ENCODE measurements around the gene LYPLA2.

LYPLA2 gene

DNA sequence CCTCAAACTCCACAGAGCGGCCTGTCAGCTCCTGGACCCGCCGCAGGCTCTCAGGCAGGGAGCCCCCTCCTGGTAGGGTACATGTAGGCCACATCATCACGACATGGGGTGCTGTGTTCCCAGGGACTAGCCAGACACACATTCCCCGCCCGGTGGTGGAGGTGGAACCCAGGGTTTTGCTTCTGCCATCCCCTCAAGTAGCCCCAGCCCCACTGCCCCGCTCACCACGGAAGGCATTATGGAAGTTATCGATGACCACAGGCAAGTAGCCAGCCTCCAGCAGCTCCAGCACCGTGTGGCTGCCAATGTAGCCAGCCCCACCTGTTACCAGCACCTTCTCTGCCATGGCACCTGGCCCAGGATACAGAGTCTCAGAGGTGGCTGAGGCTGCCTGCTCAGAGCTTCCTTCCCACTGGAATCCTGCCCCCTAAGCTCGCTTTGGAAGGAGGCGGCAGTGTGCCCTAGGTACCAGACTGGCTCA lies 7.8 kb downstream of the LYPLA2 start:
- TF ChIP-seq CEBPB (IDR thresholded peaks at IDR 0.05): no peak
- no peak for TF ChIP-seq NFIC (IDR thresholded peaks at IDR 0.05)
- no peak for TF ChIP-seq TEAD4 (IDR thresholded peaks at IDR 0.05)
- TF ChIP-seq, protein P1, sequence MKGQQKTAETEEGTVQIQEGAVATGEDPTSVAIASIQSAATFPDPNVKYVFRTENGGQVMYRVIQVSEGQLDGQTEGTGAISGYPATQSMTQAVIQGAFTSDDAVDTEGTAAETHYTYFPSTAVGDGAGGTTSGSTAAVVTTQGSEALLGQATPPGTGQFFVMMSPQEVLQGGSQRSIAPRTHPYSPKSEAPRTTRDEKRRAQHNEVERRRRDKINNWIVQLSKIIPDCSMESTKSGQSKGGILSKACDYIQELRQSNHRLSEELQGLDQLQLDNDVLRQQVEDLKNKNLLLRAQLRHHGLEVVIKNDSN (IDR thresholded peaks at IDR 0.05): no peak
- TF ChIP-seq RAD21 (IDR thresholded peaks at IDR 0.05; ENCODE audit: low read depth): no peak
- TF ChIP-seq EP300 (IDR thresholded peaks at IDR 0.05; ENCODE audit: borderline replicate concordance): no peak
- TF ChIP-seq FOXM1 (IDR thresholded peaks at IDR 0.05; ENCODE audit: borderline replicate concordance, low read depth): no peak
- no peak for TF ChIP-seq CREB1 (IDR thresholded peaks at IDR 0.05; ENCODE audit: low read depth)
- no peak for TF ChIP-seq EGR1 (IDR thresholded peaks at IDR 0.05)
- TF ChIP-seq, protein P2, sequence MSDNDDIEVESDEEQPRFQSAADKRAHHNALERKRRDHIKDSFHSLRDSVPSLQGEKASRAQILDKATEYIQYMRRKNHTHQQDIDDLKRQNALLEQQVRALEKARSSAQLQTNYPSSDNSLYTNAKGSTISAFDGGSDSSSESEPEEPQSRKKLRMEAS (IDR thresholded peaks at IDR 0.05): no peak
- TF ChIP-seq, protein P3, sequence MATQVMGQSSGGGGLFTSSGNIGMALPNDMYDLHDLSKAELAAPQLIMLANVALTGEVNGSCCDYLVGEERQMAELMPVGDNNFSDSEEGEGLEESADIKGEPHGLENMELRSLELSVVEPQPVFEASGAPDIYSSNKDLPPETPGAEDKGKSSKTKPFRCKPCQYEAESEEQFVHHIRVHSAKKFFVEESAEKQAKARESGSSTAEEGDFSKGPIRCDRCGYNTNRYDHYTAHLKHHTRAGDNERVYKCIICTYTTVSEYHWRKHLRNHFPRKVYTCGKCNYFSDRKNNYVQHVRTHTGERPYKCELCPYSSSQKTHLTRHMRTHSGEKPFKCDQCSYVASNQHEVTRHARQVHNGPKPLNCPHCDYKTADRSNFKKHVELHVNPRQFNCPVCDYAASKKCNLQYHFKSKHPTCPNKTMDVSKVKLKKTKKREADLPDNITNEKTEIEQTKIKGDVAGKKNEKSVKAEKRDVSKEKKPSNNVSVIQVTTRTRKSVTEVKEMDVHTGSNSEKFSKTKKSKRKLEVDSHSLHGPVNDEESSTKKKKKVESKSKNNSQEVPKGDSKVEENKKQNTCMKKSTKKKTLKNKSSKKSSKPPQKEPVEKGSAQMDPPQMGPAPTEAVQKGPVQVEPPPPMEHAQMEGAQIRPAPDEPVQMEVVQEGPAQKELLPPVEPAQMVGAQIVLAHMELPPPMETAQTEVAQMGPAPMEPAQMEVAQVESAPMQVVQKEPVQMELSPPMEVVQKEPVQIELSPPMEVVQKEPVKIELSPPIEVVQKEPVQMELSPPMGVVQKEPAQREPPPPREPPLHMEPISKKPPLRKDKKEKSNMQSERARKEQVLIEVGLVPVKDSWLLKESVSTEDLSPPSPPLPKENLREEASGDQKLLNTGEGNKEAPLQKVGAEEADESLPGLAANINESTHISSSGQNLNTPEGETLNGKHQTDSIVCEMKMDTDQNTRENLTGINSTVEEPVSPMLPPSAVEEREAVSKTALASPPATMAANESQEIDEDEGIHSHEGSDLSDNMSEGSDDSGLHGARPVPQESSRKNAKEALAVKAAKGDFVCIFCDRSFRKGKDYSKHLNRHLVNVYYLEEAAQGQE (IDR thresholded peaks at IDR 0.05; ENCODE audit: low read depth): no peak
- no peak for TF ChIP-seq YY1 (IDR thresholded peaks at IDR 0.05; ENCODE audit: low read depth)
- no peak for TF ChIP-seq ZBTB7A (IDR thresholded peaks at IDR 0.05; ENCODE audit: low read depth)

DNA sequence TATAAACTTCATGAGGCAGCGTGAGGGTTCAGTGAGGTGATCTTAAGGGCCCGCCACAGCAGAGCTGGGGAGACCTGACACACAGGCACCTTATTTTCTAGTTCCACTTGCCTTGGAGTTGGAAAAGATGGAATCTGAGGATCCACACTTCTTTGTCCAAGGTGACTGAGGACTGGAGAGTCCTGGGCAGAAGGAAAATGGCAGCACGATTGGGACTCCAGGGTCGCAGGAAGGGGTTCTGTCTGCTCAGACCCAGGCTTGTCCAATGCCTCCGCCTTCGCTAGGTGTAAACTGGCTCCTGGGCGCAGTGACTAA lies 8.3 kb downstream of the LYPLA2 start:
- no peak for TF ChIP-seq CREB1 (IDR thresholded peaks at IDR 0.05; ENCODE audit: low read depth)
- no peak for TF ChIP-seq TCF12 (IDR thresholded peaks at IDR 0.05; ENCODE audit: low read depth)

DNA sequence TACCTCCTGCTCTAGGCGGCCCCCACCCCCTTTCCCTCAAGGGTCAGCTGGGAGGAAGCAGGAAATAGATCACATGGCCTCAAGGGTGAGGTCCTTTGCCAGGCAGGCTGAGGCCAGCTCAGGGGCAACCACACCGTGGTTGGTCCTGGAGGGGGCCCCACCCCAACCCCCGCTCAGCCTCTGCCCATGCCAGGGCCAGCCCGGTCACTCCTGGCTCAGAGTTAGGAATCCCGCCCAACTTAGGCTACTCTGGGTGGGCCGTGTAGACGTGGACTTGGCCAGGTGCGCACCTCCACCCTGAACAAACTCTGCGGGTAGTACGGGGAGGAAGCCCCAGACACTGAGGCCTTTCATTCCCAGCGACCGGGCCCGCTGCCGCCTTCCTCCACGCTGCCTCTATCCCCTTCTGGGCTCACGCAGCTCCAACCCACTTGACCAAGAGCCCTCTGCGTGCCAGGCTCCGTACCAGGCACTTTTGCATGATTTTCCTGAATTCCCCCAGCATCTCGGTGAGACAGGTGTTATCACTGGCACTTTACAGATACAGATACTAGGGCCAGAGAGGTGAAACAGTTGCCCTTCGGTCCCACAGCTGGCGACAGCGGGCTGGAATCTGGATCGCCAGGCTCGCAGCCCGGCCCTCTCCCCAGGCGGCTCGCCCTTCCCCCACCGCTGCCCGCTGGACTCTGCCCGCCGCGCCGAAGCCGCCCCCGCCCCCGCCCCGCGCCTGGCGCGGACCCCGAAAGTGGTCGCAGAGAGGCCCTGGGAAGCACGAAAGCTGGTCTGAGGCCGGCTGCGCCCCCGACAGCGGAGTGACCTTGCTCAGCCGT lies 8.8 kb downstream of the LYPLA2 start:
- no peak for TF ChIP-seq TCF12 (IDR thresholded peaks at IDR 0.05; ENCODE audit: low read depth)
- TF ChIP-seq CREB1 (IDR thresholded peaks at IDR 0.05; ENCODE audit: low read depth): no peak
- TF ChIP-seq NFIC (IDR thresholded peaks at IDR 0.05): no peak
- TF ChIP-seq EGR1 (IDR thresholded peaks at IDR 0.05): peak; percentile 46; the same call in 1 of the 2 replicates
- no peak for TF ChIP-seq RAD21 (IDR thresholded peaks at IDR 0.05; ENCODE audit: low read depth)
- TF ChIP-seq, protein P1 (IDR thresholded peaks at IDR 0.05): peak; percentile 73

DNA sequence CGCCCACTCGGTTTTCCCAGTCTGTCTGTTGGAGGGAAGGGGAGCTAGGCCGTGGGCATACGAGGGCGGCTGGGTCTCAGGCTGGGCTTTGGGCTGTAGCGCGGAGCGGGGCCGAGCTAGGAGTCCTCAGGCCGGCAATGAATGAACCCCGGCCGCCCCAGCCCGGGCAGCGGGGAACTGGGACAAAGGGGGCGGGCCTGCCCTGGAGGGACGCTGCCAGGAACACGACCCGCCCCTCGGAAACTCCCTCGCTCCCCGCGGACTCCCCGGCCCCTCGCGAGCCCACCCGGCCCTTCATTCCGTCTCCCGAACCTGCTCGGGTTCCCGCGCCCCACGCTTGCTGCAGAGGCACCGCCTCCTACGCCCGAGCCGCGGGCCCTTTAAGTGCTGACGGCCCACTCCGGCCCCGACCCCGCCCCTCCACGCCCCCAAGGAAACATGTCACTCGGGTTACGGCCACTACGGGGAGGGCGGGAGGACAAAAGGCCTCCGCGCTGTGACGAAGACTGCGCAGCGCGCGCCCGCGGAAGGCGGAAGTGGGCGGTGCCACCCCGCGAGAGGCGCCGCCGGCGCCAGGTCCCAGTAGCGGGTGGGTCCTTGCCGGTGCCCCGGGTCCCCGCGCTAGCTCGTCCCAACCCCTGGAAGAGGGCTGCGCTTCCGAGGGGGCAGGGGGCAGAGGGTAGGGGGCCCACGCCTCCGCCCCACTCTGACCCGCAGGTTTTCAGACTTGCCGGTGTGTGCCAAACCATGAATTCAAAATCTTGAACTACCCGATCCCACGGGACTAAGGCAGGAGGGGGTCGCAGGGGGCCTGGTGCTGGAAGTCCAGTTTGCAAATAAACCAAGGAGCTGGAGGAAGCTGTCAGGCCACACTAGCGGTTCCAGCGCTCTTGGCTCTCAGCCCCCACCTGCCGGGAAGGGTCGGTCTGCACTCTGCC lies 9.7 kb downstream of the LYPLA2 start, which contains the start of gene GALE:
TSS of gene GALE (minus strand) at position 355 of the 938 bp plus-strand sequence. CDS start 1,747 bp downstream, outside the sequence.
- TF ChIP-seq CEBPB (IDR thresholded peaks at IDR 0.05) (no peak), FOXM1 (IDR thresholded peaks at IDR 0.05; ENCODE audit: borderline replicate concordance, low read depth) (no peak), TEAD4 (IDR thresholded peaks at IDR 0.05) (peak; percentile 56; the same call in 1 of the 2 replicates), NFIC (IDR thresholded peaks at IDR 0.05) (peak; percentile 32), ZBTB7A (IDR thresholded peaks at IDR 0.05; ENCODE audit: low read depth) (no peak; the same call in none of the 2 replicates), EGR1 (IDR thresholded peaks at IDR 0.05) (peak; percentile 58; the same call in 1 of the 2 replicates), CREB1 (IDR thresholded peaks at IDR 0.05; ENCODE audit: low read depth) (peak; percentile 83), TCF12 (IDR thresholded peaks at IDR 0.05; ENCODE audit: low read depth) (peak; percentile 57; the same call in 1 of the 2 replicates), EP300 (IDR thresholded peaks at IDR 0.05; ENCODE audit: borderline replicate concordance) (peak; percentile 51; the same call in 1 of the 2 replicates), YY1 (IDR thresholded peaks at IDR 0.05; ENCODE audit: low read depth) (no peak; the same call in 1 of the 2 replicates), TAF1 (IDR thresholded peaks at IDR 0.05; ENCODE audit: low read depth) (peak; percentile 81), RAD21 (IDR thresholded peaks at IDR 0.05; ENCODE audit: low read depth) (no peak)
- TF ChIP-seq, protein P1 (IDR thresholded peaks at IDR 0.05): no peak
- TF ChIP-seq, protein P2 (IDR thresholded peaks at IDR 0.05): peak; percentile 74
- TF ChIP-seq, protein P3 (IDR thresholded peaks at IDR 0.05; ENCODE audit: low read depth): no peak

Measured in Ishikawa (cell line).